ENCODE data around the gene ORAI2. TPM values are rescaled to one million over a fixed set of nuclear protein-coding genes. Genes with fewer than 3 reads are reported as not detected.
A peak's percentile ranks its signal among the peaks of the same experiment; 100 is the strongest.

Gene ORAI2
- total RNA-seq, 4 donors from 2014 or later: 3.1 to 99.9 (median 11.0) TPM

DNA sequence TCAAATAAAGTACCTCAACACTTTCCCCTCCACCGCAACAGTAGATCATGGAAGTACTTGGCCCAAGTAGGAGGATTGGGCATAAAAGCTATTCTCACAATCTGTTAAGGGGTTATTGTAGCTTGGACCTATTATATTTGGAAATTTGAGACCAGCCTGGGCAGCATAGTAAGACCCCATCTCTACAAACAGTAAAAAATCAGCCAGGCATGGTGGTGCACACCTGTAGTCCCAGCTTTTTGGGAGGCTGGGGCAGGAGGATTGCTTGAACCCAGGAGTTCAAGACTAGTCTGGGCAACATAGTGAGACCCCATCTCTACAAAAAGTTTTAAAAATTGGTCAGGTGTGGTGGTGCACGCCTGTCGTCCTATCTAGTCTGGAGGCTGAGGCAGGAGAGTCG is 24.0 kb upstream of the ORAI2 start:
- DNase-seq: no peak
- H3K27ac ChIP-seq: no peak overlapping the region
- no peaks in the 10 kb centered on the region for H3K27me3 ChIP-seq
- H3K4me1 ChIP-seq: no peaks in the 10 kb centered on the region
- in situ Hi-C loops (cut with MboI; ENCODE audit: low pct_ligation_motif_present in 1 of 4, low pct_unique_long_range_greater_than_20kb in 1 of 4, low sequenced_read_pairs in 3 of 4) (loop anchor here in 2 of 4 donors (10.0 kb wide), 2 partner anchors 45 to 55 kb away; partner anchors contain the start of genes ALKBH4 (in 1 of the 2) and LRWD1 (in 1 of the 2)), intact Hi-C loops (cut with DNase I; ENCODE audit: low total_unique reads) (no loop called here)
- 91 to 100% methylated on average over 1 to 4 of the region's 4 CpGs for WGBS, 2 donors (ENCODE audit: low coverage in 1 of 2)
- no peaks in the 10 kb centered on the region for H3K9me3 ChIP-seq
- no peak overlapping the region for H3K4me3 ChIP-seq
- no peak for TF ChIP-seq POLR2A (IDR thresholded peaks at IDR 0.05)
- TF ChIP-seq EP300 (IDR thresholded peaks at IDR 0.05; ENCODE audit: low read depth): no peak
- no peak for TF ChIP-seq POLR2AphosphoS5 (IDR thresholded peaks at IDR 0.05)
- TF ChIP-seq, protein P1, sequence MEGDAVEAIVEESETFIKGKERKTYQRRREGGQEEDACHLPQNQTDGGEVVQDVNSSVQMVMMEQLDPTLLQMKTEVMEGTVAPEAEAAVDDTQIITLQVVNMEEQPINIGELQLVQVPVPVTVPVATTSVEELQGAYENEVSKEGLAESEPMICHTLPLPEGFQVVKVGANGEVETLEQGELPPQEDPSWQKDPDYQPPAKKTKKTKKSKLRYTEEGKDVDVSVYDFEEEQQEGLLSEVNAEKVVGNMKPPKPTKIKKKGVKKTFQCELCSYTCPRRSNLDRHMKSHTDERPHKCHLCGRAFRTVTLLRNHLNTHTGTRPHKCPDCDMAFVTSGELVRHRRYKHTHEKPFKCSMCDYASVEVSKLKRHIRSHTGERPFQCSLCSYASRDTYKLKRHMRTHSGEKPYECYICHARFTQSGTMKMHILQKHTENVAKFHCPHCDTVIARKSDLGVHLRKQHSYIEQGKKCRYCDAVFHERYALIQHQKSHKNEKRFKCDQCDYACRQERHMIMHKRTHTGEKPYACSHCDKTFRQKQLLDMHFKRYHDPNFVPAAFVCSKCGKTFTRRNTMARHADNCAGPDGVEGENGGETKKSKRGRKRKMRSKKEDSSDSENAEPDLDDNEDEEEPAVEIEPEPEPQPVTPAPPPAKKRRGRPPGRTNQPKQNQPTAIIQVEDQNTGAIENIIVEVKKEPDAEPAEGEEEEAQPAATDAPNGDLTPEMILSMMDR (IDR thresholded peaks at IDR 0.05): no peak
- peaks cover 0 to 51% (median 10%) of the 10 kb centered on the region in 4 donors for H3K36me3 ChIP-seq

DNA sequence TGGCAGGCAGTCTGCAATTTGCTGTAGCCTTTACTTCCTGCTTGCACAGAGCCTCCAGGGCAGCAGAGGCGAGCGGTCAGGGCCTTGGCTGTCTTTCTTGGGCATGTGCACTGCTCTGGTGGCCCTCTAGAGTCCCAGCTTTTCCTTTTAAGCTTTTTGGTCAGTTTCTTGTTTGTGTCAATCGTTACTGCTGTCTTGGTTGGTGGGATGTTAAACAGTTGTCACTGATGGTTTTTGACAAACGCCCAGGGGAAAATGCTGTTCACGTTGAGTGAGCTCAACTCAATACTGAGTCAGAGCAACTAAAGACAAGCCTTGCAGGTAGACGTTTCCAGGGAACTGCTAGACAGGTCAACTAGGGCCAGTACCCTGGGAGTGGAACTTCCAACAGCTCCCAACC is 23.3 kb upstream of the ORAI2 start:
- no peak overlapping the region for H3K27ac ChIP-seq
- in situ Hi-C loops (cut with MboI; ENCODE audit: low pct_ligation_motif_present in 1 of 4, low pct_unique_long_range_greater_than_20kb in 1 of 4, low sequenced_read_pairs in 3 of 4): no loop called here
- DNase-seq: no peak
- intact Hi-C loops (cut with DNase I; ENCODE audit: low total_unique reads): no loop called here
- no peaks in the 10 kb centered on the region for H3K9me3 ChIP-seq
- no peaks in the 10 kb centered on the region for H3K27me3 ChIP-seq
- peaks cover 0 to 51% (median 9%) of the 10 kb centered on the region in 4 donors for H3K36me3 ChIP-seq
- WGBS, 2 donors (ENCODE audit: low coverage in 1 of 2): 73% methylated on average over 6 of the region's 6 CpGs; no CpG with 5 or more reads in 1 of the 2 donors
- H3K4me3 ChIP-seq: no peak overlapping the region
- no peaks in the 10 kb centered on the region for H3K4me1 ChIP-seq
- TF ChIP-seq POLR2AphosphoS5 (IDR thresholded peaks at IDR 0.05): no peak
- TF ChIP-seq, protein P1 (IDR thresholded peaks at IDR 0.05): no peak
- no peak for TF ChIP-seq EP300 (IDR thresholded peaks at IDR 0.05; ENCODE audit: low read depth)
- no peak for TF ChIP-seq POLR2A (IDR thresholded peaks at IDR 0.05)

DNA sequence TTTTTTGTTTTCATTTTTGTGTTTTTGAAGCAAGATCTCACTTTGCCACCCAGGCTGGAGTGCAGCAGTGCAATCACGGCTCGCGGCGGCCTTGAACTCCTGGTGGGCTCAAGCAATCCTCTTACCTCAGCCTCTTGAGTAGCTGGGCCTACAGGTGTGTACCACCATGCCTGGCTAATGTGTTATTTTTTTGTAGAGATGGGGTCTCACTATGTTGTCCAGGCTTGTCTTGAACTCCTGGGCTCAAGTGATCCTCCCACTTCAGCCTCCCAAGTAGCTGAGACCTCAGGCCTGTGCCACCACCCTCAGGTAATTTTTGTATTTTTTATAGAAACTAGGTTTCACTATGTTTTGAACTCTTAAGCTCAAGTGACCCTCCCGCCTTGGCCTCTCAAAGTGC is 22.5 kb upstream of the ORAI2 start:
- H3K27me3 ChIP-seq: no peaks in the 10 kb centered on the region
- H3K36me3 ChIP-seq: peaks cover 0 to 43% (median 5%) of the 10 kb centered on the region in 4 donors
- 97 to 100% methylated on average over 4 to 5 of the region's 5 CpGs for WGBS, 2 donors (ENCODE audit: low coverage in 1 of 2)
- H3K4me1 ChIP-seq: no peaks in the 10 kb centered on the region
- intact Hi-C loops (cut with DNase I; ENCODE audit: low total_unique reads): no loop called here
- no peak overlapping the region for H3K4me3 ChIP-seq
- in situ Hi-C loops (cut with MboI; ENCODE audit: low pct_ligation_motif_present in 1 of 4, low pct_unique_long_range_greater_than_20kb in 1 of 4, low sequenced_read_pairs in 3 of 4): no loop called here
- TF ChIP-seq POLR2A (IDR thresholded peaks at IDR 0.05): no peak
- TF ChIP-seq, protein P1 (IDR thresholded peaks at IDR 0.05): no peak
- TF ChIP-seq POLR2AphosphoS5 (IDR thresholded peaks at IDR 0.05): no peak
- no peak for TF ChIP-seq EP300 (IDR thresholded peaks at IDR 0.05; ENCODE audit: low read depth)
- no peak overlapping the region for H3K27ac ChIP-seq
- H3K9me3 ChIP-seq: no peaks in the 10 kb centered on the region
- no peak for DNase-seq

DNA sequence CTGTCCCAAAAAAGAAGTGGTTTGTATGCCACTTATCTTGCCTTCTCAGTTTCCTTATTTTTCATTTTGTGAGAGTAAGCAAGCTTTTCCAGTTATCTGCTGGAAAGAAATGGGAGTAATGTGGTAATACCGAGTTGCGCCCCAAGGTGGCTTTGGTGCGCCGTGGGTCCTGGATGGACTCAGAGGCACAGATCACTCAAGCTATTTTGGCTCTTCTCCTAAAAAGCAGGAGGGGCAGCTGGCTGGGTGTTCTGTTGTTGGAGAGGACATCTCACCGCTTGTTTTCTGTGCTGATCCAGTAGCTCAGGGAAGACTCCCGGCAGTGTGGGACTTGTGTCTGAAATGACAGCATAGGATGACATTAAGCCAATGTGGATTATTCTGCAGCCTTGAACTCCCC is 20.8 kb upstream of the ORAI2 start:
- in situ Hi-C loops (cut with MboI; ENCODE audit: low pct_ligation_motif_present in 1 of 4, low pct_unique_long_range_greater_than_20kb in 1 of 4, low sequenced_read_pairs in 3 of 4): no loop called here
- H3K27ac ChIP-seq: no peak overlapping the region
- DNase-seq: peak; percentile 37
- no peak for TF ChIP-seq EP300 (IDR thresholded peaks at IDR 0.05; ENCODE audit: low read depth)
- TF ChIP-seq, protein P1 (IDR thresholded peaks at IDR 0.05): peak in 4 of 5 experiments; percentile 34 to 38 (median 38)
- intact Hi-C loops (cut with DNase I; ENCODE audit: low total_unique reads): no loop called here
- H3K36me3 ChIP-seq: peaks cover 0 to 27% (median 5%) of the 10 kb centered on the region in 4 donors
- H3K4me1 ChIP-seq: no peaks in the 10 kb centered on the region
- 63 to 100% methylated on average over 2 to 6 of the region's 6 CpGs for WGBS, 2 donors (ENCODE audit: low coverage in 1 of 2)
- H3K4me3 ChIP-seq: no peak overlapping the region
- no peaks in the 10 kb centered on the region for H3K9me3 ChIP-seq
- no peaks in the 10 kb centered on the region for H3K27me3 ChIP-seq
